CD4-positive, alpha-beta T cell treated with Interleukin-15 for 1 hour (primary cell): ENCODE measurements around the gene ZNF714.
"Not testable (repeated sequence)": the region's sequence is repeated elsewhere in the genome, so short reads cannot be mapped to it uniquely, and the experiment has no call there.

Experiments
- DNase-seq: peaks from one replicate; pipeline ENCODE4 v3.0.0-alpha.2; 2020

Gene ZNF714

DNA sequence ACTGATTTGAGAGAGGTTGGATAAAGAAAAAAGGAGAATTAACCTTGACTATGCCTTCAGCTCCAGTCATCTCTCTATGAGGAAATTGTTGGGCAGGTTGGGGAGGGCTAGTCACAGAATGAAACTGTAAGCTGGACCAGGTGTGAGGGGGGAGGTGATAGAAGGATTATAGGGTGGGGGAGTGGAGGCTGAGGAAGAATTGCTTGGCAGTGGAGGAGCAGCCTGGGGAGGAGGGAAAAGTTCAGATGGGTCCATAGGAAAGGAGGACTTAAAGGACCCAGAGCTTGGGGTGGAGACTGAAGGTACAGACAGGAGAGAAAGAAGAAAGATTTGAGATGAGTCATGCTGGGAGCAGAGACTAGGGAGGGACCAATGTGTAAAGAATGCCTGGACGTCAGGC, 51.6 kb downstream of the ZNF714 start:
- no peak for DNase-seq

DNA sequence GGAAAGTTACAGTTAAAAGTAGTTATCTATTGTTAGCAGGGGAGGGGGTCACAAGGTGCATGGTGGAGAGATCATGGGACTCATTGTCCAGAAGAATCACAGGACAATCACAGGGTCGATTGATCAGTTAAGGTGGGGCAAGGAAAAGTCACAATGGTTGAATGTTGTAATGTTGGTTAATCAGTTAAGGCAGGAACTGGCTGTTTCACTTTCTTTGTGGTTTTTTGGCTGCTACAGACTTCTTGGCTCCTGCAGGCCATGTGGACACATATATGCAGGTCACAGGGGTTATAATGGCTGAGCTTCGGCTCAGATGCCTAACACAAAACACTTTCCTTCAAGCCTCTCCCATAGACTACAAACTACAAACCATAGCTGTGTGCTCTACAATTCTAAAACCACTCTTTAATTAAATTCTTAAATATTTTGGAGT, 52.9 kb downstream of the ZNF714 start:
- no peak for DNase-seq

DNA sequence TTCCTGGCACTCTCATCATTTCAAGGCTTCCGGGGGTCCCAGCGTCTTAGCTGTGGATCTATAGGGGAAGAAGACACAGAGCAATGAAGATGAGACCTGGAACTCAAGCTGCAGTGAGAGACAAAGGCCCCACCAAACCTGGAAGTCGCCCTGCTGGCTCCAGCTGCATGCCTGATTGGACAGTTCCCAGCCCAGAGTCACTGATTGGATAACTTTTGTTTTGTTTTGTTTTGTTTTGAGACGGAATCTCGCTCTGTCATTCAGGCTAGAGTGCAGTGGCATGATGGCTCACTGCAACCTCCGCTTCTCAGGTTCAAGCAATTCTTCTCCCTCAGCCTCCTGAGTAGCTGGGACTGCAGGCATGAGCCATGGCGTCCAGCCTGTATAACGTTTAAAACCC, 53.4 kb downstream of the ZNF714 start:
- DNase-seq = no peak

GRCh38 chr19:21138130-21138529, 56.1 kb downstream of the ZNF714 start:
- DNase-seq = no peak

DNA sequence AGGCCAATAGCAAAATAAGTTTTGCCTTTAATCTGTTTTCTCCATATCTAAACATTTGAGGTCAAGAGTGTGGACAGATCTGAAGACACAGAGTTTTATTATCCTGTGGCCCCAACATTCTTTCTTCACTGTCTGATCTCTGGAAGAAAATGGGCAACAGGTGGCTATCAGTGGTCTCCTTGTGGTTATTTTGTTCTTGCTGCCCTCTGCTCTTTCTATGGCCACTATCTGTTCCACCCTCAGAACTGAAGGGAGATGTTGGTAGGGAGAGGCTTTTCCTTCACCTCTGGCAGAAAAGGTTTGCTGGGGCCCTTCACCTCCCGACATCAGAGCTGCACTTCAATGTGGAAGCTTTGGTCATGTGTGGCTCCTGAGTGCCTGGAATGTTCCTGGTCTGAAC, 59.0 kb downstream of the ZNF714 start:
- not testable (repeated sequence) for DNase-seq

DNA sequence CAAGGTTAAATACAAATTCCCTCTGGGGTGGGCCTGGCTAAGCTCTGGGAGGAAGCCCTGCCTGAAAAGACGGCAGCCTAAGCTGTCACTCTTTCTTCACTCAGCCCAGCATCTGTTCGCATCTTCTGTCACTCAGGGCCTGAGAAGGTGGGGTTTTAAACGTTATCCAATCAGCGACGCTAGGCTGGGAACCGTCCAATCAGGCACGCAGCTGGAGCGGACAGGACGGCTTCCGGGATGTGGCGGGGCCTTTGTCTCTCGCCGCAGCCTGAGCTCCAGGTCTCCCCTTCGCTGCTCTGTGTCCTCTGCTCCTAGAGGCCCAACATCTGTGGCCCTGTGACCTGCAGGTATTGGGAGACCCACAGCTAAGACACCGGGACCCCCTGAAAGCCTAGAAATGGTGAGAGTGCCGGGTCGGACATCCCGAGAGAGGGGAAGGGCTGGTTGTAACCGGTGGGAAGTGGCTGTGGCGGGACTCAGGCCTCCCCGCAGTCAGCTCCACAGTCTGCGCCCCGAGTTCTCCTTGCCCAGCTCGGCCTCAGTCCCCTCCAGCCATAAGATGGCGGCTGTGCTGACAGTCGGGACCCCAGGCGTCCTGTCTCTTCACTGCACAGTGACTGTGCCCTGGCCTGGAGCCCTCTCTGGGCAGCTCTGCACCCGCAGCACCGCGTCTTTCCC, 59.9 kb downstream of the ZNF714 start, which contains the start of gene ZNF431:
Gene ZNF431, plus strand, starts transcription at position 254 of the 678 bp plus-strand sequence. Its CDS starts 144 bp downstream, at position 398.
- peak; percentile 92 for DNase-seq

DNA sequence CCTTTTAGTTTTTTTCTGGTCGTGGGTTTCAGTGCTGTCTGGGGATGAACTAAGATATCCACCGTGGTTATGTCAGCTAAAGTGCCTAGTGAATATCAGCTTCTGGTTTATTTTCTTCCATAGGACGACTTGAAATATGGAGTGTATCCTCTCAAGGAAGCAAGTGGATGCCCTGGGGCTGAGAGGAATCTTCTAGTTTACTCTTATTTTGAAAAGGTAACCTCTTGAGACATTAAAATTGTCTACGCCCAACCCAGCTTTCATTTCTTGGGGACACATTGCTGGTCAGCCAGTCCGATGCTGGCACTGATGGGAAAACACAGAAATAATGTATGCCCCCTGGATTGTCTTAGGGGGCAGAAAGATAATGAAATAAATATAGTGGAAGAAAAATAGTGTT, 61.4 kb downstream of the ZNF714 start:
- no peak for DNase-seq

GRCh38 chr19:21143854-21144253, 61.9 kb downstream of the ZNF714 start:
- no peak for DNase-seq

DNA sequence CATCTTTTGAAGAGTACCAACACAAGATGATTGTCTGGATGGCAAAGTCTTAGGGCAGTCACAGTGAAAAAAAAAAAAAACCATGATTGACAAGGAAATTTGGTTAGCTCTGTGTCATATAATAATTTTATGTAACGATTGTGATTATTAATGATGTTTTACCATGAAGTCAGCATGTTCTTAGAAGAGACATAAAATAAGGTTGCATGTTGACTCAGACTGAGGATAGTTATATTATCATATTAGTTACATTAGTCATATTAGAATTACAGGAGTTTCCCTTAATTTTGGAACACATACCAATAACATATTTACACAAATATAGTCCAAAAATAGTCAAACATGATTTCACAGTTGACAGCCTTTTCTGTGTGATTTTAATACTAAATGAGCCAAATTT, 65.5 kb downstream of the ZNF714 start:
- DNase-seq = no peak

- DNase-seq = no peak
Measured at GRCh38 chr19:21148681-21149080, 66.7 kb downstream of the ZNF714 start.

DNA sequence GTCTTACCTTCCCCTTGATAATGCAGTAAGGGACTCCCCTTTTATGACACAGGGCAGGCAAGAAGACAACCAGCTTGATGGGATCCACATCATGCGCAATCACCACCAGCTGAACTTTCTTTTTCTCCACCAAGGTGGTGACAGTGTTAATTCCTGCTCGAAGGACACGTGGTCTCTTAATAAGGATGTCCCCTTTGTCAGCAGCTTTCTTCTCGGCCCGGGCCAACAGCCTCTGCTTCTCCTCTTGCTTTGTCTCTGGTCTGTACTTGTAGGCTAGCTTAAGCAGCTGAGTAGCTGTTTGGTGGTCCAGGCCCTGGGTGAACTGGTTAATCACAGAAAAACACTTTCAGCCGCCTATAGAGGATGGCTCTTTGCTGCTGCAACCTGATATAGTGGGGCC, 67.9 kb downstream of the ZNF714 start:
- no peak for DNase-seq

DNA sequence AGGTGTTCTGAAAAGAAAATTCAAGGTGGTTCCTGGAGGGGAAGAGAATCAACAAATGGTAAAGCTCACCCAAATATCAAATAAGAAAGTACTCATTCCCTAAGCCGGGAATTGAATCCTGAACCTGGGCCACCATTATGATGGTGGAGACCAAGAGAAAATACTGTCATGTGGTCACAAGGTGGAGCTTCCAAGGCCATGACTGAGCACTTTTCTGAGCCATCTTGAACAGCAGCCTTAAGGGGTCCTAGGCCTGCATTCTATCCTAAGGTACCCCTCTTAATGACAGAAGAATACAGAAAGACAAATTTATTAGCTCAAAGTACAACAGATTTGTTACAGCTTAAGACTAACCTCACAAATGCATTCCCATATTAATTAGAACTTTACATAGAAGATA, 69.5 kb downstream of the ZNF714 start:
- no peak for DNase-seq

DNA sequence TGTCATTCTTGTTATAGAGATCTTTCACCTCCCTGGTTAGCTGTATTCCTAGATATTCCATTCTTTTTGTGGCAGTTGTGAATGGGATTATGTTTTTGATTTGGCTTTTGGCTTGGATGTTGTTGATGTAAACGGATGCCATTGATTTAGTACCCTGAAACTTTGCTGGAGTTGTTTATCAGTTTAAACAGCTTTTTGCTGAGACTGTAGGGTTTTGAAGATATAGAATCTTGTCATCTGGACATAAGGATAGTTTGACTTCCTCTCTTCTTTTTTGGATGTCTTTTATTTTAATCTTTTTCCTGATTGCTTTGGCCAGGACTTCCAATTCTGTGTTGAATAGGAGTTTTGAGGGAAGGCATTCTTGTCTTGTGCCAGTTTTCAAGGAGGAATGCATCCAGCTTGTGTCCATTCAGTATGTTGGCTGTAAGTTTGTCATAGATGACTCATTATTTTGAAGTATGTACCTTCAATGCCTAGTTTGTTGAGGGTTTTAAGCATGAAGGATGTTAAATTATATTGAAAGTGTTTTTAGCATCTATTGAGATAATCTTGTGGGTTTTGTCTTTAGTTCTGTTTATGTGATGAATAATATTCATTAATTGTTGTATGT, 76.6 kb downstream of the ZNF714 start:
- DNase-seq = no peak

DNA sequence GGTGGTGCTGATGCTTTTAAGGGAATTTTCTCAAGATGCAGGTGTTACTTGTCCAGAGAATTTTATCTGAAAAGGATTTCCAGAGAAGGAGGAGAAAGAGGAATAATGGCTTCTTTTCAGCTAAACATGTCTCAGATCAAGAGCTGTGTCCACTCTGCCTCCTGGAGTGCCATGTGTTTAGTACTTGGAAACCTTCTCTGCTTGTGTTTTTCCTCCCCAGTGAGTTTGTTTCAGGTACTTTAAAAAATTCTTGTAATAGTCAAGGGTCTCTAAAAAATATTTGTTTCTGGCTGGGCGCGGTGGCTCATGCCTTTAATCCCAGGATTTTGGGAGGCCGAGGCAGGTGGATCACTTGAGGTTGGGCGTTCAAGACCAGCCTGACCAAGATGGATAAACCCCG, 82.5 kb downstream of the ZNF714 start:
- no peak for DNase-seq

- DNase-seq = no peak
Measured at GRCh38 chr19:21166436-21166835, 84.4 kb downstream of the ZNF714 start.
